HG03064 (cell line): ENCODE results near the gene BRINP2.

ENCODE experiments used
- ATAC-seq: cut with Tn5 transposase; IDR thresholded peaks from one replicate; pipeline ENCODE4 v1.9.1; 2021; ENCODE audit warnings: low read depth; ENCODE audit not compliant: unreplicated experiment

The BRINP2 gene

GRCh38 chr1:177163844-177164379 lies 6.8 kb upstream of the BRINP2 start:
- ATAC-seq: no peak

- ATAC-seq: no peak
Observed at GRCh38 chr1:177164380-177165068, 6.2 kb upstream of the BRINP2 start, which contains the start of gene ASTN1. Gene ASTN1 (minus strand): TSS chr1:177164712. CDS start chr1:177164676, 36 bp downstream.

- ATAC-seq: no peak
Observed at GRCh38 chr1:177165069-177165439, 5.7 kb upstream of the BRINP2 start.

- no peak for ATAC-seq
Observed at GRCh38 chr1:177171536-177172123, 872 bp downstream of the BRINP2 start.

GRCh38 chr1:177172272-177172671 lies 1.5 kb downstream of the BRINP2 start:
- ATAC-seq: no peak

GRCh38 chr1:177172866-177173265 lies 2.1 kb downstream of the BRINP2 start:
- ATAC-seq: no peak

- ATAC-seq: no peak
Observed at GRCh38 chr1:177173976-177174375, 3.2 kb downstream of the BRINP2 start.

GRCh38 chr1:177174921-177175634 lies 4.3 kb downstream of the BRINP2 start:
- no peak for ATAC-seq

GRCh38 chr1:177181280-177181630 lies 10.5 kb downstream of the BRINP2 start:
- ATAC-seq: no peak

- peak; percentile 86 for ATAC-seq
Observed at GRCh38 chr1:177181631-177182291, 11.0 kb downstream of the BRINP2 start.

- ATAC-seq: no peak
Observed at GRCh38 chr1:177183836-177184235, 13.1 kb downstream of the BRINP2 start.

- no peak for ATAC-seq
Observed at GRCh38 chr1:177185209-177185608, 14.5 kb downstream of the BRINP2 start.

- ATAC-seq: no peak
Observed at GRCh38 chr1:177186639-177187038, 15.9 kb downstream of the BRINP2 start.

- no peak for ATAC-seq
Observed at GRCh38 chr1:177190308-177190970, 19.7 kb downstream of the BRINP2 start.

GRCh38 chr1:177198243-177198642 lies 27.5 kb downstream of the BRINP2 start:
- no peak for ATAC-seq

GRCh38 chr1:177200290-177200689 lies 29.5 kb downstream of the BRINP2 start:
- ATAC-seq: no peak

- no peak for ATAC-seq
Observed at GRCh38 chr1:177206831-177207355, 36.1 kb downstream of the BRINP2 start.

- ATAC-seq: no peak
Observed at GRCh38 chr1:177208920-177209319, 38.2 kb downstream of the BRINP2 start.

GRCh38 chr1:177209357-177209756 lies 38.6 kb downstream of the BRINP2 start:
- no peak for ATAC-seq

GRCh38 chr1:177210071-177210470 lies 39.3 kb downstream of the BRINP2 start:
- ATAC-seq: no peak
